AG10803 (cell line): ENCODE data around the gene ACSM4.
"Not testable (repeated sequence)": the region's sequence is repeated elsewhere in the genome, so short reads cannot be mapped to it uniquely, and the experiment has no call there.

ENCODE experiments used
- DNase-seq: peaks from one replicate; pipeline ENCODE4 v3.0.0; 2010; ENCODE audit warnings: low read depth
- H3K4me3 ChIP-seq: 2 replicates; pipeline ENCODE4 v1.5.1; 2011; ENCODE audit warnings: mild to moderate bottlenecking, low read length, control low read depth
- CTCF ChIP-seq: conservative IDR thresholded peaks from 2 replicates; pipeline ENCODE4 v1.5.1; 2011; ENCODE audit warnings: mild to moderate bottlenecking, low read length, control low read depth, inconsistent platforms

ACSM4 gene

DNA sequence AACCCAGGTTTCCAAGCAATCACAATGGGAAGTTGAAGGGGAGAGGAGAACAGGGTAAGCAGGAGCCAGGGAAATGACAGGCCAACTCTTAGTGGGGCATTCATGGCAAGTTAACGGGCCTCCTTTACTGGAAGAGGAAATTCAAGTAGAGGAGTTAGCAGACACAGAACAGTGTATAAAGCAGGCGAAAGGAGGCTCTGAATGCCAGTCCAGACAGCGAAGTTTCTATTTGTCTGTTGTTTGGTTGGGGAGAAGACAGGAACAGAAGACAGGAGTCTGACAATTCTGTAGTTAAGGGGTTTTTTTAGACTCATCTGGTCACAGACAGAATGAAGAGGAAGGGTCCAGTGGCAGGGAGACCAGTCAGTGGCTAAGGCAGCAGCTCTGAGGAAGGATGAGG, at the start of gene ACSM4:
ACSM4 (plus strand) TSS at position 301 of the 400 bp plus-strand sequence. CDS start 260 bp downstream, outside the sequence.
- no peak within 1 kb of the TSS for H3K4me3 ChIP-seq
- no peak for DNase-seq
- no peak for TF ChIP-seq CTCF

GRCh38 chr12:7259060-7259459, 44.8 kb upstream of the ACSM4 start:
- no peak overlapping the region for H3K4me3 ChIP-seq
- no peak for DNase-seq
- TF ChIP-seq CTCF, result no peak

DNA sequence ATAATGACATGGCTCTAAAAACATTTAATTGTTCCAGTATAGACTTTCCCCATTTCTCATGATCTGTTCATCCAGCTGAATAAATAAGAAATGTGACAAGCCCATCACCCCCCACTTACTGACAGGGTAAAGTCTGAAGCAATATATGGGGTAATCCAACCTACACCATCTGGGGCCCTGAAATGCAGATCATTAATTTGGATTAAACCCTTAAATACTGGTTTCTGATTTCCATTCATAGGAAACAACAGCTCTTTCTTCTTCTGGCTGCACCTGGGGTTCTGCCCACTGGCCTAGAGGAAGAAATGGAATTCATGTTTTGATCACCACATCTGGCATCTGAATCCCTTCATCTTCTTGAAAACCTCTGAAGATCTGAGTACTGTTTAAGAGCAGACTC, 39.3 kb upstream of the ACSM4 start:
- H3K4me3 ChIP-seq, result no peak overlapping the region
- TF ChIP-seq CTCF, result no peak
- no peak for DNase-seq

GRCh38 chr12:7265251-7265650, 38.6 kb upstream of the ACSM4 start:
- TF ChIP-seq CTCF, result no peak
- DNase-seq, result no peak
- H3K4me3 ChIP-seq, result no peak overlapping the region

- no peak for TF ChIP-seq CTCF
- no peak overlapping the region for H3K4me3 ChIP-seq
- DNase-seq, result peak; percentile 4
Measured at GRCh38 chr12:7269273-7269672, 34.6 kb upstream of the ACSM4 start.

- TF ChIP-seq CTCF, result no peak
Measured at GRCh38 chr12:7271893-7272514, 31.9 kb upstream of the ACSM4 start.

GRCh38 chr12:7275482-7275881, 28.4 kb upstream of the ACSM4 start:
- not testable (repeated sequence) for H3K4me3 ChIP-seq, DNase-seq

More at GRCh38 chr12:7271893-7272514, 31.9 kb upstream of the ACSM4 start:
- H3K4me3 ChIP-seq, result no peak overlapping the region
- no peak for DNase-seq
